K562 (cell line): ENCODE results near the gene DYNLT4. TPM values are rescaled to one million over a fixed set of nuclear protein-coding genes. Genes with fewer than 3 reads are reported as not detected.

Experiments used
- AFF4 ChIP-seq: sonication (generic); formaldehyde crosslinking; IDR thresholded peaks from 2 replicates; pipeline ENCODE4 v1.8.0; 2023; ENCODE audit warnings: mild to moderate bottlenecking, missing genetic modification reagents
- CHAMP1 ChIP-seq: fragments of 450-650 bp; IDR thresholded peaks from 2 replicates; pipeline ENCODE4 v1.6.1; 2016; ENCODE audit warnings: mild to moderate bottlenecking
- FOXM1 ChIP-seq, 2 experiments: fragments of 450-650 bp in 1 of 2; sonication (generic) in 1 of 2; formaldehyde crosslinking in 1 of 2; IDR thresholded peaks; 2 replicates each; pipeline versions ENCODE4 v1.6.1 to v1.9.0; 2017 to 2022; ENCODE audit warnings: low read depth in 2 of 2, mild to moderate bottlenecking in 2 of 2, missing genetic modification reagents in 1 of 2, moderate library complexity in 1 of 2
- MEIS2 ChIP-seq: fragments of 450-650 bp; IDR thresholded peaks from 2 replicates; pipeline ENCODE4 v1.6.1; 2014; ENCODE audit warnings: mild to moderate bottlenecking; ENCODE audit not compliant: partially characterized antibody
- TBL1XR1 ChIP-seq, 2 experiments: IDR thresholded peaks; 2 replicates each; pipeline ENCODE4 v1.6.1; 2012; ENCODE audit warnings: improper control_type of control experiment in 2 of 2, low read length in 2 of 2, mild to moderate bottlenecking in 1 of 2
- WHSC1 ChIP-seq: IDR thresholded peaks from one replicate; pipeline ENCODE4 v1.6.1; 2012; ENCODE audit warnings: low read length, control low read depth, inconsistent platforms
- ZNF668 ChIP-seq: fragments of 250-450 bp; sonication (Bioruptor Pico); IDR thresholded peaks from 2 replicates; pipeline ENCODE4 v1.8.0; 2022; ENCODE audit warnings: mild to moderate bottlenecking, inconsistent platforms
- polyA plus RNA-seq, 8 experiments: library from polyadenylated mRNA; depleted of rRNA in 4 of 8; stranded (reverse) in 5 of 8; unstranded in 3 of 8; fragments of >200 nt; fragmentation: Nextera tagmentation in 2 of 8; fragmentation: Illumina TruSeq in 1 of 8; extraction: Ambion mirVana in 2 of 8; extraction: Trizol in 1 of 8; gene quantifications; 2 replicates each; pipeline versions ENCODE4 v1.2.1 to v1.2.3, GENCODE V29; 2011 to 2014; ENCODE audit warnings: inconsistent platforms in 1 of 8, missing spikeins in 1 of 8
- total RNA-seq, 7 experiments: library from RNA; depleted of rRNA in 6 of 7; stranded (reverse); fragments of >200 nt in 6 of 7; fragmentation: Illumina TruSeq in 2 of 7; extraction: Trizol in 2 of 7; gene quantifications; 2 replicates each; pipeline versions ENCODE4 v1.2.1 to v1.2.3, GENCODE V29; 2011 to 2021; ENCODE audit warnings: low replicate concordance in 1 of 7
- TF ChIP-seq, protein P1 (sequence below): fragments of 450-650 bp; IDR thresholded peaks from 2 replicates; pipeline ENCODE4 v1.6.1; 2018; ENCODE audit not compliant: partially characterized antibody
- TF ChIP-seq, protein P2 (sequence below): fragments of 250-450 bp; sonication (Bioruptor Pico); IDR thresholded peaks from 2 replicates; pipeline ENCODE4 v1.8.0; 2021; ENCODE audit warnings: moderate library complexity, mild to moderate bottlenecking, inconsistent platforms
- TF ChIP-seq, protein P3 (sequence below): fragments of 250-450 bp; sonication (Bioruptor Pico); IDR thresholded peaks from 2 replicates; pipeline ENCODE4 v1.5.0; 2022; ENCODE audit warnings: mild to moderate bottlenecking

DYNLT4 gene
- total and polyA plus RNA-seq, 9 of the 15 experiments (the other 6 are each of a cell fraction or from before 2014, with no cell fraction given): 0.29 to 0.73 TPM; not detected in 7

DNA sequence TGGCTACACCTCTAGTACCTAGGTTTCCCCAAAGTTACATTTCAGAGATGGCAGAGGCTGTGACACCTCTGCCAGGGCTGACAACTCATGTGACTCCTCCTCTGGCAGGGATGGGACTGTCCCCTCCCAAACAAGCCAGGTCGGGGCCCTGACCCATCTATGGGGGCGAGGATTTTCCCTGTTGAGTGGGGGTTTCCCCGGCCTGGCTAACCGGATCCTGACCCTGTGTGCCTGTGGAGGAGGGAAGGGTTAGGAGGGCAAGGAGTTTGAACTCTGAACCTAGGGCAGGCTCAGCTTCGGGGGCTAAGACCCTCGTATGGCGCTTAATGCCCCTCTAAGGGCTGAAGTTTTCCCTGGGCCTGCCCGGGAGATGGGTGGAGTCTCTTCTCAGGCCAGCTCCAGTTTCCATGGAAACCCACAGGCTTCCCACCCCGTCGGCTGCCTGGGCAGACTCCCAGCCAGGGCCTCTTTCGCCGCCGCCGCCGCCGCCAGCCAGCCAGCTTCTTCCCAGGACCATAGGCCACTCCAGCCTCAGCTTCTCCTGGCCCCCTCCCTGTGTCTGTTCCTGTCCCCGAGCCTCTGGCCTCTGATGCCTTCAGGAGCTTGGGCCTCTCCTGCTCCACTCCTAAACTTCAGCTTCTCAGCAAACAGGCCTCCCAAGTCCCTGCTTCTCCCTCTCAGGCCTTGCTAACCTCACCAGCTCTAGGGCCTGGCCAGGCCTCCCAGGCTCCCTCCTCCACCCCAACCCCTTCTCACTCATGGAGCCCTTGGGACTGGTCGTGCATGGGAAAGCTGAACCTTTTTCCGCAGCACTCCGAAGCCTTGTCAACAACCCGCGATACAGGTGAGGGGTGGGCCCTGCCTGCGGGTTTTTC lies 1.1 kb upstream of the DYNLT4 start, which contains the start of gene BTBD19 (continued):
- TF ChIP-seq CHAMP1 (no peak), WHSC1 (no peak), ZNF668 (CRISPR knock-in tag) (no peak), FOXM1 (IDR thresholded peaks at IDR 0.05; ENCODE audit: low read depth) (no peak), FOXM1 (CRISPR knock-in tag; IDR thresholded peaks at IDR 0.05; ENCODE audit: low read depth) (no peak), TBL1XR1 (IDR thresholded peaks at IDR 0.05; ENCODE audit: low read length in 2 of 2) (0 out of 4 replicates have a peak, but pooled peaks of 1 of the 2 experiments have one; percentile 50), MEIS2 (no peak), AFF4 (CRISPR knock-in tag) (0 out of 2 replicates have a peak, but pooled peaks have one; percentile 21)
- TF ChIP-seq, protein P1, sequence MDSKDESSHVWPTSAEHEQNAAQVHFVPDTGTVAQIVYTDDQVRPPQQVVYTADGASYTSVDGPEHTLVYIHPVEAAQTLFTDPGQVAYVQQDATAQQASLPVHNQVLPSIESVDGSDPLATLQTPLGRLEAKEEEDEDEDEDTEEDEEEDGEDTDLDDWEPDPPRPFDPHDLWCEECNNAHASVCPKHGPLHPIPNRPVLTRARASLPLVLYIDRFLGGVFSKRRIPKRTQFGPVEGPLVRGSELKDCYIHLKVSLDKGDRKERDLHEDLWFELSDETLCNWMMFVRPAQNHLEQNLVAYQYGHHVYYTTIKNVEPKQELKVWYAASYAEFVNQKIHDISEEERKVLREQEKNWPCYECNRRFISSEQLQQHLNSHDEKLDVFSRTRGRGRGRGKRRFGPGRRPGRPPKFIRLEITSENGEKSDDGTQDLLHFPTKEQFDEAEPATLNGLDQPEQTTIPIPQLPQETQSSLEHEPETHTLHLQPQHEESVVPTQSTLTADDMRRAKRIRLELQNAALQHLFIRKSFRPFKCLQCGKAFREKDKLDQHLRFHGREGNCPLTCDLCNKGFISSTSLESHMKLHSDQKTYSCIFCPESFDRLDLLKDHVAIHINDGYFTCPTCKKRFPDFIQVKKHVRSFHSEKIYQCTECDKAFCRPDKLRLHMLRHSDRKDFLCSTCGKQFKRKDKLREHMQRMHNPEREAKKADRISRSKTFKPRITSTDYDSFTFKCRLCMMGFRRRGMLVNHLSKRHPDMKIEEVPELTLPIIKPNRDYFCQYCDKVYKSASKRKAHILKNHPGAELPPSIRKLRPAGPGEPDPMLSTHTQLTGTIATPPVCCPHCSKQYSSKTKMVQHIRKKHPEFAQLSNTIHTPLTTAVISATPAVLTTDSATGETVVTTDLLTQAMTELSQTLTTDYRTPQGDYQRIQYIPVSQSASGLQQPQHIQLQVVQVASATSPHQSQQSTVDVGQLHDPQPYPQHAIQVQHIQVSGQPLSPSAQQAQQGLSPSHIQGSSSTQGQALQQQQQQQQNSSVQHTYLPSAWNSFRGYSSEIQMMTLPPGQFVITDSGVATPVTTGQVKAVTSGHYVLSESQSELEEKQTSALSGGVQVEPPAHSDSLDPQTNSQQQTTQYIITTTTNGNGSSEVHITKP: peak; percentile 70
- TF ChIP-seq, protein P2, sequence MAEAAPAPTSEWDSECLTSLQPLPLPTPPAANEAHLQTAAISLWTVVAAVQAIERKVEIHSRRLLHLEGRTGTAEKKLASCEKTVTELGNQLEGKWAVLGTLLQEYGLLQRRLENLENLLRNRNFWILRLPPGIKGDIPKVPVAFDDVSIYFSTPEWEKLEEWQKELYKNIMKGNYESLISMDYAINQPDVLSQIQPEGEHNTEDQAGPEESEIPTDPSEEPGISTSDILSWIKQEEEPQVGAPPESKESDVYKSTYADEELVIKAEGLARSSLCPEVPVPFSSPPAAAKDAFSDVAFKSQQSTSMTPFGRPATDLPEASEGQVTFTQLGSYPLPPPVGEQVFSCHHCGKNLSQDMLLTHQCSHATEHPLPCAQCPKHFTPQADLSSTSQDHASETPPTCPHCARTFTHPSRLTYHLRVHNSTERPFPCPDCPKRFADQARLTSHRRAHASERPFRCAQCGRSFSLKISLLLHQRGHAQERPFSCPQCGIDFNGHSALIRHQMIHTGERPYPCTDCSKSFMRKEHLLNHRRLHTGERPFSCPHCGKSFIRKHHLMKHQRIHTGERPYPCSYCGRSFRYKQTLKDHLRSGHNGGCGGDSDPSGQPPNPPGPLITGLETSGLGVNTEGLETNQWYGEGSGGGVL (CRISPR knock-in tag): no peak
- TF ChIP-seq, protein P3, sequence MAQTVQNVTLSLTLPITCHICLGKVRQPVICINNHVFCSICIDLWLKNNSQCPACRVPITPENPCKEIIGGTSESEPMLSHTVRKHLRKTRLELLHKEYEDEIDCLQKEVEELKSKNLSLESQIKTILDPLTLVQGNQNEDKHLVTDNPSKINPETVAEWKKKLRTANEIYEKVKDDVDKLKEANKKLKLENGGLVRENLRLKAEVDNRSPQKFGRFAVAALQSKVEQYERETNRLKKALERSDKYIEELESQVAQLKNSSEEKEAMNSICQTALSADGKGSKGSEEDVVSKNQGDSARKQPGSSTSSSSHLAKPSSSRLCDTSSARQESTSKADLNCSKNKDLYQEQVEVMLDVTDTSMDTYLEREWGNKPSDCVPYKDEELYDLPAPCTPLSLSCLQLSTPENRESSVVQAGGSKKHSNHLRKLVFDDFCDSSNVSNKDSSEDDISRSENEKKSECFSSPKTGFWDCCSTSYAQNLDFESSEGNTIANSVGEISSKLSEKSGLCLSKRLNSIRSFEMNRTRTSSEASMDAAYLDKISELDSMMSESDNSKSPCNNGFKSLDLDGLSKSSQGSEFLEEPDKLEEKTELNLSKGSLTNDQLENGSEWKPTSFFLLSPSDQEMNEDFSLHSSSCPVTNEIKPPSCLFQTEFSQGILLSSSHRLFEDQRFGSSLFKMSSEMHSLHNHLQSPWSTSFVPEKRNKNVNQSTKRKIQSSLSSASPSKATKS (CRISPR knock-in tag): no peak
